Ectodermal cell (in vitro differentiated cells): ENCODE measurements around the gene C10orf90.

ENCODE experiments used
- H3K27ac ChIP-seq: 2 replicates; pipeline ENCODE4 v1.7.0; 2013; ENCODE audit warnings: mild to moderate bottlenecking, low read depth, low read length; ENCODE audit not compliant: insufficient read depth, poor library complexity, severe bottlenecking
- H3K27me3 ChIP-seq: 2 replicates; pipeline ENCODE4 v1.7.0; 2013; ENCODE audit warnings: mild to moderate bottlenecking, low read length; ENCODE audit not compliant: insufficient read depth, control insufficient read depth, poor library complexity, severe bottlenecking
- H3K36me3 ChIP-seq: one replicate; pipeline ENCODE4 v1.7.0; 2013; ENCODE audit warnings: low read length; ENCODE audit not compliant: control insufficient read depth, insufficient read depth
- H3K4me1 ChIP-seq: one replicate; pipeline ENCODE4 v1.7.0; 2013; ENCODE audit warnings: low read length; ENCODE audit not compliant: control insufficient read depth, insufficient read depth
- H3K4me3 ChIP-seq: 2 replicates; pipeline ENCODE4 v1.7.0; 2013; ENCODE audit warnings: low read depth, low read length, control low read depth; ENCODE audit not compliant: insufficient read depth
- H3K9me3 ChIP-seq: 2 replicates; pipeline ENCODE4 v1.7.0; 2013; ENCODE audit warnings: mild to moderate bottlenecking, low read length, moderate library complexity; ENCODE audit not compliant: control insufficient read depth
- WGBS, 2 experiments: methylation state at CpG; one replicate each; pipeline ENCODE4 v1.1.7; 2013; ENCODE audit warnings: missing lambda C conversion rate in 2 of 2; 5-methylcytosine and 5-hydroxymethylcytosine counted together

The C10orf90 gene

DNA sequence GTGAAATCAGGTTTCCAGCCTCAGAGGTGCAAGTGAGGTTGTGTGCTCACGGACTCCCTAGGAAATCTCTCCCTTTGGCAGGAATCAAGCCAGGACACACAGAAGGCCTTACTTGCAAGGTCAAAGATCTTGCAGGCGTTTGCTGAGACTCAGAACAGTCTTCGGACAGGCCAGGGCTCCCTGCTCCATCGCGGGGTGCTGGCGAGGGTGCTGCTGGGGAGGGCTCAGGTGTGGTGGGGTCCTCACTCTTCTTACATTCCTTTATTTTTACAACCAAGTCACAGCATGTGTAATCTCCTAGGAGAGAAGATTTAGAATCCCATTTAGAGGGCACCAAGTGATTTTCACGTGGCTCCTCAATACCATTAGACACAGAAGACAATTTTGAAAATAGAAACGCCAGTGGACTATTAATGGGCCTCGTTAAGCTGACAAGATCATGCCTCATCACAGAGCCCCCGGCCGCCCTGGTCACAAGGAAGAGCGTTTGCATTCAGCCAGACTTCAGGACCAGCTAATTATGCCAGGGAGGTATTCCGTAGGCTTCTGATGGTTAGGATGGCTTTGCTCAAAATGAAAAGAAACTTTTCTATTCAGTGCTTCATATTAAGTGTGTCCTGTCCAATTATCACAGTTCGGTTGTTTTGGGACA lies 209.1 kb downstream of the C10orf90 start:
- Histone ChIP-seq H3K27me3 (no peaks in the 10 kb centered on the region), H3K4me3 (no peak overlapping the region), H3K27ac (no peak overlapping the region), H3K4me1 (no peaks in the 10 kb centered on the region), H3K9me3 (no peaks in the 10 kb centered on the region), H3K36me3 (no peaks in the 10 kb centered on the region)
- WGBS, 2 experiments = 91 to 92% methylated on average over 14 of the region's 14 CpGs

DNA sequence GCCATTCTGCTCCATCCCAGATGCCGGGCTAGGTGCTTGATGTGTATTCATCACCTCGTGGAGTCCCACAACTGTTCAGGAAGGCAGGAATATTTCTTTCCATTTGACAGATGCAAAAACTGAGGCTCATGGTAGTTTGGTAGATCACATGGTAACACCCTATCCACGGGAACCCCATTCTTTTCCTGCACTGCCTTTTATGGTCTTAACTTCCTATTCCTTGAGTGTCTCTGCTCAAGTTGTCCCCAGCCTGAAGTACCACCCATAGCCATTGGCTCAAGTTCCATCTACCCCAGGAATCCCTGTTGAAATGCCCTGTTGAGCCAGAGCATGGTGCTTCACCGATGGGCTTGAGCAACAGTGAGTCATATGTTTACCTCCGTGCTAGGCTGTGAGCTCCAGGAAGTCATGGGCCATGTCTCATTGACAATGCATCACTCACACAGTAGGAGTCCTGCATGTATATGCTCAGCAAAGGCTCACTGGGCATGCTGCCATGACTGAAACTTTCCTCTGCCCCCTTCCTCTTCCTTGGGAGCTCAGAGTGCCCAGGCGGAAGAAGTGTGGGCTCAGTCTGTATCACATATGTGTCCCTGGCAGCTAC lies 210.5 kb downstream of the C10orf90 start:
- Histone ChIP-seq H3K36me3 (no peaks in the 10 kb centered on the region), H3K27ac (no peak overlapping the region), H3K4me3 (no peak overlapping the region), H3K9me3 (no peaks in the 10 kb centered on the region), H3K4me1 (no peaks in the 10 kb centered on the region), H3K27me3 (no peaks in the 10 kb centered on the region)
- 89 to 91% methylated on average over 6 of the region's 6 CpGs for WGBS, 2 experiments

DNA sequence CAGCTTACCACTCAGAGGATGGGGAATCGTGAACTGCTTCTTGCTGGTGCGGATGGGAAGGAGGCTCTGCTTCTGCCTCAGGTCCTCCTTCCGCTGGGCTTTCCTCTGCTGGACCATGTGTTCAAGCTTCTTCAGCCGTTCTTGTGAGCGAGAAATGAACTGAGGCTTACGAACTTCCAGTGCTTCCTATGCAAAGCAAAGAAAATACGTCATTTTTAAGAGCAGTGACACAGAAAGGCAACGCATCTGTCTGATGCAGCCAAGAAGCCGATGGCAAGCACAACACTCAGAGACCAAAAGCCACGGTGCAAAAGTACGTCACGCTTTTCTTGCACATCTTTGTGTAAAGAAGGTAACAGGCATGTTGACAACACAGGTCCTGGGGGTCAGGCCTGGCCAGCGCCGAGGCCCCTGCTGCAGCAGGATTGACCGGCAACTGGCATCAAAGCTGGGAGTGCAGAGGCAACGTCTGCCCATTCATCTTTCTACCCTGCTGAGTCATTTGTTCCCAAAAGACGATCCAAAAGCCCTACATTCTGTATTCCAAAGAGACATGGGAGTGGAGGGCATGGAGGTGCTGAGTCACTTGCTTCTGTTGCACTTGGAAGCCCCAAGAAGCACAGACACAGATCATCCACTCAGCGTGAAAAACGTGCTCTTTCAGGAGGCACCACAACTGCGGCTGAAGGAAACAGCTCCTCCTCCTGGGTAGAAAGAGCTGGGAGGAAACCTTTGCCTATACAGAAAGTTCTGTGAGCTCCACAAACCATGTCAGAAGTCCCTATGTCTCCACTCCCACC lies 211.3 kb downstream of the C10orf90 start:
- Histone ChIP-seq H3K36me3 (no peaks in the 10 kb centered on the region), H3K27ac (no peak overlapping the region), H3K27me3 (no peaks in the 10 kb centered on the region), H3K4me3 (no peak overlapping the region), H3K9me3 (no peaks in the 10 kb centered on the region), H3K4me1 (no peaks in the 10 kb centered on the region)
- 91% methylated on average over 20 of the region's 20 CpGs for WGBS, 2 experiments

DNA sequence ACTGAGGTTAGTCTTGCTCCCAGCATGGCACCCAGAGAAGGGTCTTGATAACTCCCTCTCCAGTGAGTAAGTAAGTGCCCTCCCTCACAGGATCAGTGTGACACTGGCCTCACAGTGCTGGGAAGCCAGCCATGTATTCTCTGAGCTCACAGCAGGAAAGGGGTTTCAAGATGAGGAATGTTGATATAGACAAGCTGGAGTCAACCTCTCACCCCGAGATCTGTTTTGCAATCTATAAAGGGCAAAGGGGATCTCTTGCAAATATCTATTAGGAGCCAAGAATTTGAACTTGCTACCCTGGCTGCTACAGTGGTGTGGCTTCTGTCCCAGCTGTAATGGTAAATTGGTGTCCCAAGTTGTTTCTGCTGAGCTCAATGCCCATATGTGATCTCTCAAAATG lies 212.0 kb downstream of the C10orf90 start:
- Histone ChIP-seq H3K9me3 (no peaks in the 10 kb centered on the region), H3K36me3 (no peaks in the 10 kb centered on the region), H3K4me3 (no peak overlapping the region), H3K27ac (no peak overlapping the region), H3K4me1 (no peaks in the 10 kb centered on the region), H3K27me3 (no peaks in the 10 kb centered on the region)
- WGBS, 2 experiments = 83 to 94% methylated on average over 1 of the region's 1 CpG

DNA sequence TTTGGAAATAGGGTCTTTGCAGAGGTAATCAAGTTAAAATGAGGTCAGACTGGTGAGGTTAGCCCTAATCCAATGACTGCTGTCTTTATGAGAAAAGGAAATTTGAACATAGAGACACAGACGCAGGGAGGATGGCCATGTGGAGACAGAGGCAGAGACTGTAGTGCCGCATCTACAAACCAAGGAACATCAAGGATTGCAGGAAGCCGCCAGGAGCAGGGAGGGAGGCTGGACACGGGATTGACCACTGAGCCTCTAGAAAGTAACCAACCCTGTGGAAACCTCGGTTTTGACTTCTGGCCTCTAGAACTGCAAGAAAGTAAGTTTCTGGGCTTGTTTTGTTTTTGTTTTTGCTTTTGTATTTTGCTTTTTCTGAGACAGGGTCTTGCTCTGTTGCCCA lies 213.9 kb downstream of the C10orf90 start:
- WGBS, 2 experiments = 94 to 96% methylated on average over 5 of the region's 5 CpGs
- Histone ChIP-seq H3K27ac (no peak overlapping the region), H3K9me3 (no peaks in the 10 kb centered on the region), H3K27me3 (no peaks in the 10 kb centered on the region), H3K4me3 (no peak overlapping the region), H3K36me3 (no peaks in the 10 kb centered on the region), H3K4me1 (no peaks in the 10 kb centered on the region)

DNA sequence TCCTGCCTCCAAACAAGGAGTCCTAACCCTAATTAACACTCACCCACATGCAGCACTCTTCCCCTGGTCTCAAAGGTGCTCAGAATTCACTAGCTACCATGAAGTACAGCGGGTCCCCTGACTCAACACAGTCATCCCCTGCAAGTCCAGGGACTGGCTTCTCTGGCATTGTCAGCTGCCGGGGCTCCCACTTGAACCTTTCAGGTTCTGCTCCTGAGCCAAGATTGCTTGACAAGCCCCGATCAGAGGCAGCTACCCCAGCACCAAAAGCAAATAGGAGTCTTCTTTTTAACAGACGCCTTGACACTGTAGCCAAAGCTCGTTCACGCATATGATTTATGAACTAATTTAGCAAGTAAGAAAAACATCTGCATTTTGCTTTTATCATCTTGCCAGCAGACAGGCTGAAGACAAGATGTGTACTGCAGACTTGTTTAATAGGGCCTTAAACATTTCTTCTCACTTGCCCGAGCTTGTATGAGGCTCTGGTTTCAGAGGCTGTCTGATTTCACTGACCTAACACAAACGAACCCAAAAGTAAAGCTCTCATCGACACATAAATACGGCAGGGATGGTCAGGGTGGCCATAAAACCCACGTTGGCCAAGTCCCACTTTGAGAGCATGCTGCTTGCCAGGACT lies 214.6 kb downstream of the C10orf90 start:
- 85 to 88% methylated on average over 11 of the region's 11 CpGs for WGBS, 2 experiments
- H3K4me1 ChIP-seq = no peaks in the 10 kb centered on the region
- H3K36me3 ChIP-seq = no peaks in the 10 kb centered on the region
- H3K4me3 ChIP-seq = no peak overlapping the region
- H3K9me3 ChIP-seq = no peaks in the 10 kb centered on the region
- no peaks in the 10 kb centered on the region for H3K27me3 ChIP-seq
- no peak overlapping the region for H3K27ac ChIP-seq

DNA sequence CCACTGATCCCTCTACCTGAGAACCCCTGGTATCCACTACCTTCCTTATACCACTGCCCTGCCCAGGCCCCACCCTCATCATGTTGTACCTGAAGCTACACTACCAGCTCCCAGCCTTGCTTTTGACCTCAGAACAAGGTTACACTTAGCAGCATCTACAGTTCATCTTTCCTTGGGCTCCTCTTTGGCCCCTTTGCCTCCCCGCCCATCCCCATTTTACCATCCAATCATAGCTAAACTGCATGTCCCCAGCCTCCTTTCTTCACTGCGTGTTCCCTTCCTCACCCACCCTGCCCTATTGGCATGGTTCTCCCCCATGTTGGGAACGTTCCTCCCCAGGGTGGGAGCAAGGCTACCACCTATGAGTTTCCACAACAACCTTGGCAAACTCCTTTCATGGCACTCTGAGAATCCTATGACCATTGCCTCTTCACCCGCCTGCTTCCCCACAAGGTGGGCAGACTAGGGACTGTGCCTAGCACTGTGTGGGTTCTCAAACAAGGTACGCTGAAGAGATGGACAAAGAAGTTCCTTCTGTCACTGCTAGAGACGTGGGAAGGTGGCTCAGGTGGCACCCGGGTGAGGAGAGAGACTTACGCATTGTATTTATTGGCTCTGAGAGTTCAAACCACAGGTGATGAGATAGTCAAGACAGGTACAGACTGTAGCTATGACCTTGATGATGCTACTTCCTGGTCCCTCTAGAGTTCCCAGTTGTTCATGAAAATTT lies 215.3 kb downstream of the C10orf90 start:
- WGBS, 2 experiments = 93 to 94% methylated on average over 8 of the region's 8 CpGs
- no peak overlapping the region for H3K4me3 ChIP-seq
- H3K9me3 ChIP-seq = no peaks in the 10 kb centered on the region
- H3K36me3 ChIP-seq = no peaks in the 10 kb centered on the region
- no peak overlapping the region for H3K27ac ChIP-seq
- no peaks in the 10 kb centered on the region for H3K4me1 ChIP-seq
- H3K27me3 ChIP-seq = no peaks in the 10 kb centered on the region

DNA sequence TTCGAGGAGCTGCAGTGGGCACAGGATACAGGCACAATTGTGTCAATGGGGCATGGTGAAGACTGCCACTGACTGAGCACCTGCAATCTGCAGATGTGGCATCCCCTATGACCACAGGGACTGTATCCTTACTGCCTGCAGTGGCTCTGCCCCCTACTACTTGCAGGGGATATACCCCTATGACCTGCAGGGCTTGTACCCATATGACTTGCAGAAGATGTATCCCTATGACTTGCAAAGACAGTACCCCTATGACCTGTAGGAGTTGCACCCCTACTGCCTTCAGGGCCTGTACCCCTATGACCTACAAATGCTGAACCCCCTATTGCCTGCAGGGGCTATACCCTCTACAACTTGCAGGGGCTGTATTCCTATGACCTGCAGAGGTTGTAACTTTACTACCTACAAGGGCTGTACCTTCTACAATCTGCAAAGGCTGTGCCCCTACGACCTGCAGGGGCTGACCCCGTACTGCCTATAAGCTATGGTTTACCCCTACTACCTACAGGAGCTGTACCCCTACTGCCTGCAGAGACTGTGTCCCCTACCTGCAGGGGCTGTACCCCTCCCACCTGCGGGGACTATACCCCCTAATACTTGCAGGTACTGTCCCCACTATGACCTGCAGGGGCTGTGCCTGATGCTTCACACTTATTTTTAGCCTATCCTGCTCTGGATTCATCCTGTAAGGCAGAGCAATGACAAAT lies 216.3 kb downstream of the C10orf90 start:
- Histone ChIP-seq H3K27me3 (no peaks in the 10 kb centered on the region), H3K36me3 (no peaks in the 10 kb centered on the region), H3K4me1 (no peaks in the 10 kb centered on the region), H3K9me3 (no peaks in the 10 kb centered on the region), H3K4me3 (no peak overlapping the region), H3K27ac (no peak overlapping the region)
- 91 to 93% methylated on average over 4 of the region's 4 CpGs for WGBS, 2 experiments

DNA sequence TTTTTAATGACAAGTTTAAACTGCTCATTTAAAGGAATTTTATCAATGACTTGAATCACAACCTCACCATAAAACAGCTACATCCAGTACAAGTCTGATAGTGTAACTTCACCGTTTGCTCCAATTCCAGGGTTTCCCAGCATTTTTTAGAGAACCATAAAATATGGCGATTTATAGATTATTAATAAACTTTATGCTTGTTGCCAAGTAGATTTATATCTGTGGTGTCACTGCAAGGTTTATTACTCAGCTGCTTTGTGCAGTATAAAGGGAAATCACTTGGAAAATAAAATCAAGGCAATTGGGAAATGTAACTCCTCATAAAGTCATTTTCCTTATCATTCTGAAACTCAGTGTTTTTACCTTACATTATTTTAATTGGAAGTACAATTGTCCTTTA lies 218.2 kb downstream of the C10orf90 start:
- Histone ChIP-seq H3K4me1 (no peaks in the 10 kb centered on the region), H3K4me3 (no peak overlapping the region), H3K27me3 (no peaks in the 10 kb centered on the region), H3K36me3 (no peaks in the 10 kb centered on the region), H3K9me3 (no peaks in the 10 kb centered on the region), H3K27ac (no peak overlapping the region)
- 91 to 100% methylated on average over 2 of the region's 2 CpGs for WGBS, 2 experiments
